Hypothalamus (tissue), 51 donors: Measurements from ENCODE around the gene MYT1.

Experiments
- DNase-seq, 51 donors: peaks; one replicate each; lab custom pipeline; 2025; lab: John Stamatoyannopoulos, UW

Gene MYT1

GRCh38 chr20:64242003-64242796 lies 77.9 kb downstream of the MYT1 start:
- no peak for DNase-seq

DNA sequence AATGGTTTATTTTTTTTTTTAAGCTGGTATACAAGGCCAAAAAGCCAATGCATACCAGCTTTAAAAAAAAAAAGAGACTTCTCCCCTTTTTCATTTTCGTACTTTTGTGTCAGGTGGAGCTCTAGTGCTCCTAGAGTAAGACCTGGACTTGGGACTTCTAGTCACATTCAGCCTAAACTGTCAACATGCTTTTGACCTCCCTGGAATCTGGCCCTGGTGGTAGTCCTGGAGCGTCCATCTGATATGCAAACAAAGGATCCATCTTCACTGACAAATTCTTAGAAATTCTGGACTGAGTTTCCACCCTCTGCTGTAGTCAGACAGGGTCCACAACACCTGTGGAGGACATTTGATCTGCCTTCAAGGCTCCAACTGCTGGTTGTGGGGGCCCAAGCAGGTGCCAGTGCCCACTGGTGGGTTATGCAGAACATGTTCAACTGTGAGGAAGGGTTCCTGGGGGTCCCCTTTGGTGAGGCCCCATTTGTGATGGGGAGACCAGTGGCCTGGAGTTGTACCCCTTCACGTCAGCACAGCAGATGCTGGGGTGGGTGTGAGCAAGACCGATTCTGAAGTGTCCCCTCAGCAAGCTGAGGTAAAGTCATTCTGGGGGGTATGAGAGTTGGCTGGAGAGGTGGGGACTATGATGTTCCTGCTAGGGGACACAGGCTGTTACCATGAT lies 78.7 kb downstream of the MYT1 start:
- no peak for DNase-seq

DNA sequence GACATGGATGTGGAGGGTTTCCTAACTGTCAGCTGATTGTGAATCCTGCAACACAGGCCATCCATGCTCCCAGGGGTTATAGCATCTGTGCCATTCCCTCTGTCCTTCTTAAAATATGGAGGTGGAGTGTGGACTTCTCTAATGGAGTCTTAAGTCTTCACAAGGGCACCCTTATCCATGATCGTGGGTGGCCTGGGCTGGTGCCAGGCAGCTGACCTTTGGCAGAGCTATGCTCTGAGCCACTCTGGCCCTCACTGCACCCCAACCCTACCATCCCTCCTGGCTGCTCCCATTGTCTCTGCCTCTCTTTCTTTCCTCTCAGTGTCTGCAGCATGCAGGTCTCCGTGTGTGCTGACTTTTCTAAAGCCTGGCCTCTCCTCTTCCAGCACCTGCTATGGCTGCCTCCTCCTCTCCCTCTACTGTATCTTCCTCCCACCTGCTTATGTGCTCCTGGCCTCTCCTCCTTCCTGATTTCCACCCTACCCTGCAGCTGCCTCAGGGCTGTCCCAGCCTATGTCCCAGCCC lies 80.1 kb downstream of the MYT1 start:
- no peak for DNase-seq

DNA sequence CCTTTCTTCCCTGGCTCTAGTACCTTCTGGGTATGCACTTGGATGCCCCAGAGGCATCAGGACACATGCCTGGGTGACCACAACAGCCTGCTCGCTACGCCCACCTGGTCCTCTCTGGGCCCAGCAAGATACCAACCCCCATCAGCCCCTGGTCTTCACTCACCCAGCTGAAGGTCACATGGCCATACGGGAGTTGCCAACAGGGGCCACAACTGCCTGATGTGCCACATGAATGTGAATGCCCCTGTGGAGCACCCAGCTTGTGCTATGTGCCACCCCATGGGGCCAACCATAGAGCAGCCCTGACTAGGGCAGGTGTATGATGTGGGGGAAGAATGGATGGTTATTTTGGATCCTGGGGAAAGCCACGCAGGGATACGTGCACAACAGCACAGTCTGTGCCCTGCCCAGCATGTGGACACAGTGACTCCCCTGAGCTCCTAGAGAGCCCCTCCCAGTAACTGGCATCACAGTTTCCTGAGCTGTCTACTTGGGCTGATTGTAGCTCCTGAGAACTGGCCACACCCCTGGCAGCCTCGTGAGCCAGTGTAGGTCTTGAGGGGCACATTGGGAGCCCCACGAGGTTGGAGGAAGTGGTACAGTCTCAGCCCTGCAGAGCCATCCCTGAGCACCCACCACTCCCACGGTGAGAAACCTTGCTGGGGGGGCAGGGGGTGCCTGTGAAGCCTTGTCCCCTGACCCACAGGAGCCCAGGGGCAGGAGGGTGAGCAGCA lies 80.8 kb downstream of the MYT1 start:
- no peak for DNase-seq

DNA sequence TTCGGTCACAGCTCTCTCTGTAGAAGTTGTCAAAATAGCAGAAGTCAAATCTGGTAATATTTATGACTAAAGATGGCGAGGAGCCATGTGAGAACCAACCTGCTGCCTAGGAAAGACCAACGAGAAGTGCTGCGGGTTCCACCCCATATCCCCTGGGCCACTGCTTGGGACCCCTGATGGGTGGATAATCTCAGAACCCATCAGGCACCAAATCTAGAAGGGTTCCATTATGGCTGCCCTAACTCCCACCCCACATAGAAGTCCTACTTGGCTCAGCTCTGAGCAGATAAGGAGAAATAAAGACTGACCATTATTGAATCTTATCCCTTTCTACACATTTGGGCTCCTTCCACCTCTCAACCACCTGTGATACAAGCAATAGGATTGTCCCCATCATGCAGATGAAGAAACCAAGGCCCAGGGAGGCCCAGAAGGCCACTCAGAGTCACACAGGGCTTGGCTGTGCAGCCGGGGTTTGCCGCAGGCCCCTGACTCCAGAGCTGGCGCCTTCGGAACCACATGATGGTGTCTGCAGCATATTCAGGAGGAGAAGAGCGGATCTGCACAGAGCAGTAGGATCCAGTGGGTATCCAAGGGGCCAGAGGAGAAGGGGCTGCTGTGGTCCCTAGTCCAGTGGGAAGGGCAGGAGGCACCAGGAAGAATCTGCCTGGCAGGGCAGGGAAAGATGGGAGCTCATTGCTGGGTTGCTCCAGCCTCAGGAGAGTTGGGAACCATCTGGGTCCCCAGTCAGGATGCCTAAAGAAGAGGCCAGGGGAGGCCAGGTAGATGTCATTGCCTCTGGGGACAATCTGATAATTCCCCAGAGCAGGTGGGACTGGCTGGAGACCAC lies 81.7 kb downstream of the MYT1 start:
- DNase-seq = no peak

GRCh38 chr20:64246616-64247306 lies 82.5 kb downstream of the MYT1 start:
- no peak for DNase-seq

DNA sequence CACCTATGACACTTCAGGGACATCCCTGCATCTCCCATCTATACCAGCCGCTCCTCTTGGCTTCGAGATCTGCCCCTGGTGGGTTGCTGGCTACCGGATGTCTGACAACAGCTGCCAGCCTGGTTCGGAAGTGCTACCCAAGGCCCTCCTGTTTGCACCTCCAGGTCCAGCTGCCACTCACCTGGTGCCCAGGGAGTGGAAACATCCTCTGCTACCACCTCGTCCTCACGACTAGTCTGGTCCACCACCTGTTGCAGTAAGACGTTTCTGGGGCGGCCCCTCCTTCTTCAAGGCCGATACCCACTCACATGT lies 83.0 kb downstream of the MYT1 start:
- DNase-seq = no peak

- DNase-seq = no peak
These were observed 84.0 kb downstream of the MYT1 start for GRCh38 chr20:64247970-64248841.

- DNase-seq = no peak
These were observed 85.8 kb downstream of the MYT1 start for GRCh38 chr20:64250027-64250426.

DNA sequence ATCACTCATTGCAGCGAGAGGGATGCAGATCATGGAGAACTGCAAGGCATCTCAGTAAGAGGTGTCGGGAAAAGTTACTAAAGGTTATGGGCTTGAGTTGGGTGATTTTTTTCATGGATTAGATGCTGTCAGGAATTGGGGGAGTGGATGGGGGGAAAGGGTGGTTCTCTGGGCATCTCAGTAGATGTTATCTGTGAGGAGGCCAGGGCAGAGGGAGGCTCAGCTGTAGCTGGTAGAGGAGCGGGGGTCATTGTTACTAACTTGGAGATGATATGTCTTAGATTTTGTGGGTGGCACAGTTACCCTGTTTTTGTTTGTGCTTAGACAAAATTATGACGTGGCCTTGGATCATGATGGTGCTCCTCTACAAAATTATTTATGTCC lies 88.7 kb downstream of the MYT1 start:
- no peak for DNase-seq

DNA sequence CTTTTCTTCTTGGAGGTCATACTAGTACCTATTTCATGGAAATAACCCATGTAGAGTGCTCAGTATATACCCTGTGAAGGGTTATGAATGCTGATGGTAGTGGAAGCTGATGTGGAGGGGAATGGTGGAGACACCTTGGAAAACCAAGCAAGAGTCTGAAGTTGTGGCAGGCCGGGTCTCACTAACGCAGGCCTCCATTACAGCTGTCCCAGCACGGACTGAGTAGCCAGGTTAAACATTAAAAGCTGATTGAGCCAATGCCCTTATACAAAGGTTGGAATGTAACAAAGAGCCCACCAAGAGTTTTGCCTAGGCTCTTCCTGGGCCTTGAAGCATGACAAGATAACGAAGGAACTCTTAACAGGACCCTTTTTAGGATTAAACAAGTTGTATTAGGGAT lies 89.2 kb downstream of the MYT1 start:
- DNase-seq = no peak

- DNase-seq = no peak
These were observed 89.9 kb downstream of the MYT1 start for GRCh38 chr20:64254156-64254555.

- DNase-seq = peak in 2 of 51 donors; percentile 20 to 63
These were observed 90.5 kb downstream of the MYT1 start for GRCh38 chr20:64254571-64255360.

DNA sequence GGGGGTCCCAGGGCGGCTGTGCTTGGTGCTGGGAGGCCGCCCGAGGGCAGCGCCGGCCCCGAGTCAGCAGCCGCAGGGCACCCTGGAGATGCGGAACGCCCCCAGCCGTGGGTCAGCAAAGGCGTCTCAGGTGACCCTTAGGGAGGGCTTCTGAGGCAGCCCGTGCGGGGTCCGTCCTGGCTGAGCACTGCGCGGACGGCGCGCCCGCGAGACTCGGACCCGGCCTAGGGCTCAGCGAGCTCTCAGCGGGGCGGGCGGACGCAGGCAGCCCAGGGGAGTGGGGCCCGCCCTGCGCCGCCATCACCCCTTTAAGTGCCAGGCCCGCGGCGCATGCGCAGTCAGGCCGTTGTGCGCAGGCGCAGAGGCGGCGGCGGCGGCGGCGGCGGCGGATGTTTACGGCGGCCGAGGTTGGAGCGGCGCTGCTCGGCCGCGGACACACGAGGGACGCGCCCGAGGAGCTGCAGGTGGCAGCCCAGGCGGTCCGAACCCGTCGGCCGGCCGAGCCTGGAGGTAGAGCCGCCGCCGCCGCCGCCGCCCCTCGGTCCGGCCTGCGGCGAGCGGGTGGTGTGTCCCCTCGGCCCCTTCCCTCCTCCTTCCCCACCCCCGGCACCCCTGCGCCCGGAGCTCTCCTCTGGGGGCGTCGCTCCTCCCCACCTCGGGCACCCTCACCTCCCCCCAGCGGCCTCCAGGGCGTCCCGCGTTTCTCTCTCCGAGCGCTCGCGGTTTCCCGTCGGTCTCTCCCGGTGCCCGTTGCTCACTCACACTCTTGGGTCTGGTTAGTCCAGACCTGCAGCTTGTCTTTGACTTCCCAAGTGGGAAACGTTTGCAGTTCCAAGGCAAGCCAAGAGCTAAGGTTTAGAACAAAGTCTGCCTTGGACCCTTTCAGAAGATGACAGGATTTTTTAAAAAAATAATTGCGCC lies 91.4 kb downstream of the MYT1 start, which contains the start of gene PCMTD2:
PCMTD2 (plus strand) TSS at position 388 of the 921 bp plus-strand sequence. CDS start 4,218 bp downstream, outside the sequence.
- peak; percentile 27 to 85 (median 65) for DNase-seq

DNA sequence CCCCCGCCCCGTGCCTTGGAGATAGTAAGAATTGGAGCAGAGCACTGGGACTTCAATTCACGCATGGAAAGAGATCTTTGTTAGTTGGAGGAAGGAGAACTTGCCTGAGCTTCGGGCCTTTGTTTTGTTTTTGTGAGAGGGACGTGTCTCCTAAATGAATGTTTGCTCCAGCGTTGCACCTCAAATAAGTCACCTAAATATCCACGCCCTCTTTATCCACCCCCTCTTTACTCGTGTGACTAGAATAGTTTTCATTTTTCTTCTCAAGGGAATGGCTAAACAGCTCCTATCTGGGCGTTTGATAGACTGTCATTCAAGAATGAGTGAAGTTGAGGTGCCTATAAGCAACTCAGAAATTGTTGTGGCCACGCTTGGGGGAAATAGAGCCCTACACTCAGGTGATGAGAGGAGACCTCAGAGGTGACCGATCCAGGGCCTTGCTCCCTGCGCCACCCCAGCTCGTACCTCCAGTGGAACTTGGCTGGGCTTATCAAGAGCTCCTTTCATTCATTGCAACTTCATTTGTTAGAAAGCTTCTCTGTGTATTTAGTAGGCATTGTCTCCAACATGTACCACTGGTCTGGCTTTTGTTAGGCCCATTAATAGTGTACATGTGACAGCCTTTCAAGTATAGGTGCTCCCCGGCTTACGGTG lies 92.2 kb downstream of the MYT1 start:
- no peak for DNase-seq

- no peak for DNase-seq
These were observed 93.0 kb downstream of the MYT1 start for GRCh38 chr20:64257107-64257757.
